GM12874 (cell line): ENCODE measurements around the gene DMAC2L.

ENCODE experiments used
- CTCF ChIP-seq: IDR thresholded peaks from 2 replicates; pipeline ENCODE4 v1.5.1; 2011; ENCODE audit warnings: low read depth, mild to moderate bottlenecking, control low read depth, low read length, moderate library complexity; ENCODE audit not compliant: insufficient read depth

The DMAC2L gene

GRCh38 chr14:50331596-50331995, 19.5 kb downstream of the DMAC2L start:
- TF ChIP-seq CTCF: no peak

- TF ChIP-seq CTCF: no peak
These were observed 20.9 kb downstream of the DMAC2L start for GRCh38 chr14:50333014-50333509.

GRCh38 chr14:50334211-50334610, 22.1 kb downstream of the DMAC2L start:
- TF ChIP-seq CTCF: no peak

- no peak for TF ChIP-seq CTCF
These were observed 23.3 kb downstream of the DMAC2L start for GRCh38 chr14:50335389-50335788.

- TF ChIP-seq CTCF: no peak
These were observed 24.1 kb downstream of the DMAC2L start for GRCh38 chr14:50335989-50336824.

- TF ChIP-seq CTCF: no peak
These were observed 26.5 kb downstream of the DMAC2L start for GRCh38 chr14:50338587-50338986.

GRCh38 chr14:50339178-50339804, 27.2 kb downstream of the DMAC2L start:
- no peak for TF ChIP-seq CTCF
